Pancreas (tissue), 10 donors: ENCODE results near the gene SCRN2. TPM values are rescaled to one million over a fixed set of nuclear protein-coding genes. Genes with fewer than 3 reads are reported as not detected.

ENCODE experiments used
- ATAC-seq, 4 donors: fragments of 200-7000 bp; cut with Tn5 transposase; one replicate each; pipeline versions ENCODE4 v1.8.0 to v1.9.1; 2020; ENCODE audit warnings: mild to moderate bottlenecking in 4 of 4, moderate library complexity in 4 of 4
- DNase-seq, 6 donors: peaks; one replicate each; pipeline ENCODE4 v3.0.0-alpha.2; 2020
- FAIRE-seq: peaks from 2 replicates; lab custom pipeline; 2012; peaks lifted over from hg19 to GRCh38; lab: Jason Lieb, UNC
- H3K27ac ChIP-seq, 4 donors: fragments of 200-600 bp; sonication (generic); 1 replicate in 3 of 4; 2 replicates in 1 of 4; pipeline versions ENCODE4 v1.5.0 to v1.8.0; 2020
- H3K27me3 ChIP-seq, 4 donors: fragments of 200-600 bp; one replicate each; pipeline ENCODE4 v1.8.0; 2021
- H3K36me3 ChIP-seq, 3 donors: fragments of 200-600 bp; sonication (generic) in 1 of 3; one replicate each; pipeline versions ENCODE4 v1.5.0 to v1.8.0; 2020 to 2021
- H3K4me1 ChIP-seq, 3 donors: fragments of 200-600 bp; one replicate each; pipeline ENCODE4 v1.8.0; 2021
- H3K4me3 ChIP-seq, 4 donors: fragments of 200-600 bp; sonication (generic) in 2 of 4; one replicate each; pipeline versions ENCODE4 v1.5.0 to v1.8.0; 2020 to 2021
- H3K9me3 ChIP-seq, 4 donors: fragments of 200-600 bp; one replicate each; pipeline ENCODE4 v1.8.0; 2021
- WGBS, 2 donors: extraction: QIAGEN DNeasy Blood & Tissue Kit; methylation state at CpG; one replicate each; pipeline ENCODE4 v1.1.7; 2013; 5-methylcytosine and 5-hydroxymethylcytosine counted together
- intact Hi-C, 3 donors: fragments of 100-400 bp; cut with DNase I; formaldehyde crosslinking; loops; one replicate each; pipeline versions ENCODE4 v1.11.1 to v1.14.2; 2022
- polyA plus RNA-seq, 2 donors: library from polyadenylated mRNA; stranded (reverse); fragments of 200-250 nt; gene quantifications; one replicate each; pipeline ENCODE4 v1.2.3, GENCODE V29; 2013
- total RNA-seq, 6 donors: library from RNA; stranded (reverse); fragmentation: NEBNext Ultra II Directional in 4 of 6; extraction: Animal tissue kit (Norgen Biotek cat#: 25700) in 4 of 6; gene quantifications; one replicate each; pipeline versions ENCODE4 v1.2.1 to v1.2.4, GENCODE V29; 2021 to 2023
- TF ChIP-seq, protein P1 (sequence below), 4 donors: fragments of 200-600 bp; sonication (generic) in 3 of 4; IDR thresholded peaks; one replicate each; pipeline versions ENCODE4 v1.5.0 to v1.8.0; 2021; ENCODE audit warnings: antibody characterized with exemption in 4 of 4
- donor health status: healthy with polysubstance abuse.
- donor health status: DM: no; HTN: no; CAD: no; lungs with moderate emphysema.
- donor health status: DM: no; HTN: no; CAD: no.
- donor health status: control.
- donor health status: control.
- donor health status: Bipolar disorder and iron deficiency.
- donor health status: DM: yes; HTN: yes; CAD: no.
- donor health status: DM: no; HTN: no; CAD: no.
- donor health status: DM: no; HTN: no; CAD: no.
- donor health status: DM: yes; HTN: yes; CAD: no.

Gene SCRN2
- total and polyA plus RNA-seq, 8 donors, result 12.6 to 56.1 (median 20.8) TPM

DNA sequence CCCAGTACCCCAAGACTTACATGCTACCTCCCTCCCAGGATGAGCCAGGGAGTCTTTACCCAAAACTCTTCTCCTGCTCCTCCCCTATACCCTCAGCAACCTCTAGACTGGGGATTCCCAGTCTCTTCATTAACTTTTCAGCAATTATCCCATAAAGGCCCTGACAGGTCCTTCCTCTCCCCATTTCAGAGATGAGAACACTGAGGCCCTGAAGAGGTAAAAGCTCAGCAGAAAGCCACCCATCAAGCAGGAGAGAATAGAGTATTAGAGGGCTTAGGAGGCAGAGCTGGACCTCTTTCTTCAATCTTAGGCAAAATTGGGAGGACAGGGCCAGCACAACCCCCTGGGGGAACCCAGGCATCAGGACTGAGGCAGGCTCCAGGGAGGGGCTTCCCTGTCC lies 15.8 kb upstream of the SCRN2 start:
- H3K9me3 ChIP-seq, result no peaks in the 10 kb centered on the region
- intact Hi-C loops, result no loop called here
- no peak overlapping the region for H3K4me3 ChIP-seq
- FAIRE-seq (no peak), DNase-seq (no peak), ATAC-seq (no peak)
- H3K4me1 ChIP-seq, result no peaks in the 10 kb centered on the region
- H3K27me3 ChIP-seq, result peaks cover 0 to 26% (median 6%) of the 10 kb centered on the region in 4 donors
- no peaks in the 10 kb centered on the region for H3K36me3 ChIP-seq
- H3K27ac ChIP-seq, result no peak overlapping the region
- TF ChIP-seq, protein P1, sequence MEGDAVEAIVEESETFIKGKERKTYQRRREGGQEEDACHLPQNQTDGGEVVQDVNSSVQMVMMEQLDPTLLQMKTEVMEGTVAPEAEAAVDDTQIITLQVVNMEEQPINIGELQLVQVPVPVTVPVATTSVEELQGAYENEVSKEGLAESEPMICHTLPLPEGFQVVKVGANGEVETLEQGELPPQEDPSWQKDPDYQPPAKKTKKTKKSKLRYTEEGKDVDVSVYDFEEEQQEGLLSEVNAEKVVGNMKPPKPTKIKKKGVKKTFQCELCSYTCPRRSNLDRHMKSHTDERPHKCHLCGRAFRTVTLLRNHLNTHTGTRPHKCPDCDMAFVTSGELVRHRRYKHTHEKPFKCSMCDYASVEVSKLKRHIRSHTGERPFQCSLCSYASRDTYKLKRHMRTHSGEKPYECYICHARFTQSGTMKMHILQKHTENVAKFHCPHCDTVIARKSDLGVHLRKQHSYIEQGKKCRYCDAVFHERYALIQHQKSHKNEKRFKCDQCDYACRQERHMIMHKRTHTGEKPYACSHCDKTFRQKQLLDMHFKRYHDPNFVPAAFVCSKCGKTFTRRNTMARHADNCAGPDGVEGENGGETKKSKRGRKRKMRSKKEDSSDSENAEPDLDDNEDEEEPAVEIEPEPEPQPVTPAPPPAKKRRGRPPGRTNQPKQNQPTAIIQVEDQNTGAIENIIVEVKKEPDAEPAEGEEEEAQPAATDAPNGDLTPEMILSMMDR (IDR thresholded peaks at IDR 0.05), result no peak

DNA sequence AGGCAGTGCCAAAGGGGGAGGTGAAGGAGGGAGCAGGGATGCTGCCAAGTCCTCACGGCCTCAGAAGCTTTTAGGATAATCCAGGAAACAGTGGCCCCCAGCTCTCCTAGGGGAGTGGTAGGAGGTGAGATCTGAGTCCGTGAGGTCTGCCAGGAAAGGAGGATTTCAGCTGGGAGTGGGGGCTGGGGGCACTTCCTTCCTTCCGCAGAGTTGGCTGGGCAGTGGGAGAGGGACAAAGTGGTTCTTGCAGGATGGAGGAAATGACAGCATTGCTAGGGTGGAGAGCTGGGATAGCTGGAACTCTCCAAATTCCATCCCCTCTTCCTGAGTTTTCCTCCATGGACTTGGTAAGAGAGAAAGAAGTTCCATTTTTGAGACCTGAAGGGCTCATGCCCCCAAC lies 14.7 kb upstream of the SCRN2 start:
- Histone ChIP-seq H3K9me3 (no peaks in the 10 kb centered on the region), H3K4me3 (no peak overlapping the region), H3K27ac (no peak overlapping the region), H3K4me1 (peaks cover 0 to under 1% (median 0%) of the 10 kb centered on the region in 3 donors), H3K27me3 (peaks cover 0 to 26% (median 6%) of the 10 kb centered on the region in 4 donors), H3K36me3 (no peaks in the 10 kb centered on the region)
- ATAC-seq (no peak), DNase-seq (no peak), FAIRE-seq (no peak)
- TF ChIP-seq, protein P1 (IDR thresholded peaks at IDR 0.05), result no peak
- intact Hi-C loops, result no loop called here
- WGBS, 2 donors, result 33 to 61% methylated on average over 3 of the region's 3 CpGs

DNA sequence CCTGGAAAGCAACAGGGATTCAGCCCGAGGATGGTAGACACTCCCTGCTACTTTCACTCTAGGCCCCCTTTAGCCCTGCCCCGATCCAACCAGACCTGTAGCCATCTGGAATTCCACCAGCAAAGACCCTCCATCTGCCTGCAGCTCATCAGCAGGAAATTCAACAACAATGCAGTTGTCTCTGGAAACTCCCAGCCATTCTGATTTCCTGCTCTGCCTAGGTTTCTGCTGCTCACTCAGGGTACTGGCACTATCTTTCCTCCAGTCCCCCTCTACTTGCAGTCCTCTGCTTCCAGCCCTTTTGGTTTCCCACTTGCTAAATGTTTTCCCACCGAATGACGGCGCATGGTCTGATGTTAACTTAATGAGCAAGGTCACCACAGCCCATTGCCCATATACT lies 12.5 kb upstream of the SCRN2 start:
- Histone ChIP-seq H3K4me1 (peaks cover 0 to 6% (median 0%) of the 10 kb centered on the region in 3 donors), H3K27me3 (peaks cover 0 to 26% (median 6%) of the 10 kb centered on the region in 4 donors), H3K27ac (no peak overlapping the region), H3K9me3 (no peaks in the 10 kb centered on the region), H3K36me3 (no peaks in the 10 kb centered on the region), H3K4me3 (no peak overlapping the region)
- ATAC-seq, result no peak
- FAIRE-seq, result no peak
- WGBS, 2 donors, result 24 to 26% methylated on average over 5 of the region's 5 CpGs
- TF ChIP-seq, protein P1 (IDR thresholded peaks at IDR 0.05), result no peak
- DNase-seq, result no peak
- intact Hi-C loops, result no loop called here

DNA sequence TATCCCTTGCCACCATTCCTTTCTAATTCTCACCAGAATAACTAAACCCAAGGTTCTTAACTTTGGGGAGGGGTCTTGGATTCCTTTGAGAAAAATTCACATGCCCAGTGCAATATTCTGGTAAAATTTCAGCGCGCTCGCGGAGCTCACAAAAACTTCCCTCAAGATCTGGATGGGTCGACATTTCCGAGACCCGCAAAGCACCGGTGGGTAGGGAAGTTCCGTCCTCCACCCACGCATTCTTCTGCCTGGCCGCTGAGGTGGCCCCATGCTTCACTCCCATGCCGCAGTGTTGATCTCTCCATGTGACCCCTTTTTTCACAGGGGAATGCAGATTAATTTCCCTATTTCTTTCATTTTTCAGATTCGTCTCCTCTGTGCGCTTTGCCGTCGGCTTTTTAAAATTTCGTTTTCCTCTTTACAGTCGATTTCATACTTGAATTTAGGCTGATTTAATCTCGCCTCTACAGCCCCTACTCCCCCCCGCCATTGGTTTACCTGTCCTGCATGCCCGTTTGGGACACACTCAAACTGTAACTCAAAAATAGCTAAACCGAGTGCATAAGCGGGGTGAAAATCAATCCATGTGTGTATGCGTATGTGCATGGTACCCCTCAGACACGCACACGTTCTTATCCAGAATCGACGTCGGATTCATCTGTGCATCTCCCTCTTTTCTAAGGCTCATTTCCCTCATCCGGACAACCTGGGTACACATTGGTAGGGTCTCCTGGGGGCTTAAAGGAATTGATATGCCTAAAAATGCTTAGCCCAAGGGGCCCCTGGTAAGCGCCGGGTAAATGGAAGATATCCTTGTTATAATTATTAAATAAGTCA lies 11.3 kb upstream of the SCRN2 start:
- DNase-seq, result no peak
- H3K4me3 ChIP-seq, result no peak overlapping the region
- no peak for ATAC-seq
- FAIRE-seq, result no peak
- H3K9me3 ChIP-seq, result no peaks in the 10 kb centered on the region
- WGBS, 2 donors, result 26 to 36% methylated on average over 32 of the region's 32 CpGs
- intact Hi-C loops, result no loop called here
- TF ChIP-seq, protein P1 (IDR thresholded peaks at IDR 0.05), result no peak
- H3K27me3 ChIP-seq, result peaks cover 0 to 26% (median 6%) of the 10 kb centered on the region in 4 donors
- no peak overlapping the region for H3K27ac ChIP-seq
- H3K4me1 ChIP-seq, result peaks cover 0 to 6% (median 0%) of the 10 kb centered on the region in 3 donors
- no peaks in the 10 kb centered on the region for H3K36me3 ChIP-seq

DNA sequence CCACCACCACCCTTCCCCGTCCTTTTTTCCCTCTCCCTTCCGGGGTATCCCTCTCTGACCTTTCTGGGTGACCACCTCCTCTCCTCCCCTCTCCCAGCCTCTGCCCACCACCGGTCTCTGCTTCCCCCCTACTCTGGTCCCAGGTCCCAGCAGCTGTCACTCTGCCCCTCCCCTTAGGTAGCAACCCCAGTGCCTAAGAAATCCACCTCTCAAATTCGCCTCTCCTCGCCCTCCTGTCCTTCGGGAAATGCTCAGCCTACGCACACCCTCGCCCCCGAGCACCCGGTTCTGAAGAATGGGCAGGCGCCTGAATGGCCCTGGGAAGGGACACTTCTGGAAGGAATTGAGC lies 10.7 kb upstream of the SCRN2 start:
- no peaks in the 10 kb centered on the region for H3K9me3 ChIP-seq
- peaks cover 2 to 32% (median 6%) of the 10 kb centered on the region in 4 donors for H3K27me3 ChIP-seq
- no peaks in the 10 kb centered on the region for H3K36me3 ChIP-seq
- TF ChIP-seq, protein P1 (IDR thresholded peaks at IDR 0.05), result no peak
- 40 to 48% methylated on average over 11 of the region's 11 CpGs for WGBS, 2 donors
- no peak overlapping the region for H3K27ac ChIP-seq
- ATAC-seq, result no peak
- no peak for DNase-seq
- no peak overlapping the region for H3K4me3 ChIP-seq
- H3K4me1 ChIP-seq, result peaks cover 0 to 6% (median 0%) of the 10 kb centered on the region in 3 donors
- no peak for FAIRE-seq
- intact Hi-C loops, result no loop called here
